GM12864 (cell line): Measurements from ENCODE around the gene KPNA1.

Experiments
- DNase-seq: peaks from one replicate; pipeline ENCODE4 v3.0.0-alpha.2; 2011; ENCODE audit warnings: low read depth
- H3K4me3 ChIP-seq: 2 replicates; pipeline ENCODE4 v1.5.1; 2011; ENCODE audit warnings: mild to moderate bottlenecking, low read depth, low read length, control low read depth
- TF ChIP-seq, protein P1 (sequence below): IDR thresholded peaks from 2 replicates; pipeline ENCODE4 v1.5.1; 2011; ENCODE audit warnings: low read depth, mild to moderate bottlenecking, moderate library complexity, low read length, control low read depth, inconsistent platforms; ENCODE audit errors: missing control alignments

The KPNA1 gene

DNA sequence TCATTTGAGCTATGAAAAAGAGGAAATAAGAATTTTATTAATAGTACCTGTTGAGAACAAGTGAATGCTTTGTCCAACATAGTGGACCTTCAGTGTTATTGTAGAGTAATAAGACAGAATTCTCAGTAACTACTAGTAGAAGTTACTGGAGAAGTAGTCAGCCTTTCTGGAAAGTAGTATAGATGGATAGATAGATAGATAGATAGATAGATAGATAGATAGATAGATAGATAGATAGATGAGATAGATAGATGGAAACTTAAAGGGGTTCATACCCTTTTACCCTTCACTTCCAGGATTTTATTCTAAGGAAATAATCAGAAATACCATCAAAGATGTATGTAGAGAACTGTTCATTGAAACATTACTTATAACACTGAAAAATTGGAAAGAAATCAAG, 125.5 kb downstream of the KPNA1 start:
- TF ChIP-seq, protein P1, sequence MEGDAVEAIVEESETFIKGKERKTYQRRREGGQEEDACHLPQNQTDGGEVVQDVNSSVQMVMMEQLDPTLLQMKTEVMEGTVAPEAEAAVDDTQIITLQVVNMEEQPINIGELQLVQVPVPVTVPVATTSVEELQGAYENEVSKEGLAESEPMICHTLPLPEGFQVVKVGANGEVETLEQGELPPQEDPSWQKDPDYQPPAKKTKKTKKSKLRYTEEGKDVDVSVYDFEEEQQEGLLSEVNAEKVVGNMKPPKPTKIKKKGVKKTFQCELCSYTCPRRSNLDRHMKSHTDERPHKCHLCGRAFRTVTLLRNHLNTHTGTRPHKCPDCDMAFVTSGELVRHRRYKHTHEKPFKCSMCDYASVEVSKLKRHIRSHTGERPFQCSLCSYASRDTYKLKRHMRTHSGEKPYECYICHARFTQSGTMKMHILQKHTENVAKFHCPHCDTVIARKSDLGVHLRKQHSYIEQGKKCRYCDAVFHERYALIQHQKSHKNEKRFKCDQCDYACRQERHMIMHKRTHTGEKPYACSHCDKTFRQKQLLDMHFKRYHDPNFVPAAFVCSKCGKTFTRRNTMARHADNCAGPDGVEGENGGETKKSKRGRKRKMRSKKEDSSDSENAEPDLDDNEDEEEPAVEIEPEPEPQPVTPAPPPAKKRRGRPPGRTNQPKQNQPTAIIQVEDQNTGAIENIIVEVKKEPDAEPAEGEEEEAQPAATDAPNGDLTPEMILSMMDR = no peak

GRCh38 chr3:122387709-122388108, 127.0 kb downstream of the KPNA1 start:
- no peak overlapping the region for H3K4me3 ChIP-seq
- no peak for DNase-seq
- TF ChIP-seq, protein P1 = no peak

More for the DNA sequence above, 125.5 kb downstream of the KPNA1 start:
- no peak for DNase-seq
- H3K4me3 ChIP-seq = no peak overlapping the region

GRCh38 chr3:122383771-122384697, 130.7 kb downstream of the KPNA1 start, which contains the start of gene FAM162A:
Gene FAM162A (plus strand): TSS chr3:122384182. CDS start chr3:122384266, 84 bp downstream.
- DNase-seq = peak; percentile 80
- TF ChIP-seq, protein P1 = peak; percentile 61
- H3K4me3 ChIP-seq = peak within 1 kb of the TSS; percentile 79

DNA sequence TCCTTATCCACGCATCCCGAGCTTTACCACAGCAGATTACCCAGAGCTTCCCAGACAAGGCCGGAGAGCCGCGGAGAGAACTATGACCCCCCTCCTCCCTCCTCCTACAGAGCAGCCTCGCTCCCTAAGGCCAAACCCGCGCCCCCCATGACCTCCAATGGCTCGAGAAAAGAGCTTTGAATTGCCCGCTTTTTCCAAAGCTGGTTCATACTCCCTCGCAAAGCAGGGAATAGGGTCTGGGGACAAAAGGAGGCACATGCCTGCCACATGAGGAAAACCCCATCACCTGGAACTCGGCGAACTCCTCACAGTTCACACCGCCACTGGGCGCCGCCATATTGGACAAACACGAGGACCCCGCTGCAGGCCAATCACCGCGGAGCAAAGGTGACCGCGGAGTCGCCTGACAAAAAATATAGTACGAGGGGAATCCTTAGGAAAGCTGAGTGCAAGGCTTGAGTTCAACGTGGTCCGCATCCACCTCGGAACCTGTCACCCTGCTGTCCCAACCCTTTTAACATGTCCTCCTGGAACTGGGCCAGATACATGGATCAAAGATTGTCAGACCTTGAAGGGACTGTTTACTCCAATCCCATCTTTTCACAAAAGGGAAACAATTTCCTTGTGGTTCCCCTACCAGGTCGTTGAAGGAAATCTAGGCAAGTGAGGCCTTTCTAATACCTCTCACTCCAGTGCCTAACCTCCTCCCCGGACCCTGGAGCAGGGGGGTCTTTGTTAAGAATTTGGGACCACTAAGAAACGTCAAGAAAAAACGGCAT, 131.7 kb downstream of the KPNA1 start, which contains the start of gene MIX23:
Gene MIX23, minus strand, starts transcription at position 344 of the 779 bp plus-strand sequence. Its CDS starts 7 bp downstream, at position 337.
- peak within 1 kb of the TSS; percentile 79 for H3K4me3 ChIP-seq
- peak; percentile 51 for DNase-seq
- TF ChIP-seq, protein P1 = no peak

DNA sequence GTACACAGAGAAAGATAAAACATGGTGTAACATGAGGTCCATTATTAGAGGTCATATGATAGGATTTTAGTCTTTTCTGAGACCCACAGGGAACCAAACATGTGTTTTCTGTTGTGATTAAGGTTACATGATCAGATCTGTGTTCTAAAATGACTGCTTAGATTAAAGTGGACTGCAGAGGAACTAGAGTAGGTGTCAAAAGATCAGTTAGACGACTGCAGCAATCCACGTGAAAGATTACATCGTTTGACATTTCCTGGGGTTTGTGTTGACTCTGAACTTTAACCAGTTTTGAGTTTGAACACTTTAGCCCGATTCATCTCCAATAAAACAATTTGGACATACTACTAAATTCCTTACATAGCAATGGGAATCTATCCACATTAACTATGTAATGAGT, 136.8 kb downstream of the KPNA1 start:
- no peak overlapping the region for H3K4me3 ChIP-seq
- TF ChIP-seq, protein P1 = no peak
- DNase-seq = no peak

GRCh38 chr3:122374034-122374433, 140.7 kb downstream of the KPNA1 start:
- no peak overlapping the region for H3K4me3 ChIP-seq
- DNase-seq = no peak
- TF ChIP-seq, protein P1 = no peak
